Adrenal gland (tissue), 5 donors: ENCODE results near the gene ARHGEF10L.

Experiments used
- CTCF ChIP-seq, 6 experiments: fragments of 450-650 bp in 4 of 6; fragments of 200-600 bp in 2 of 6; sonication (generic) in 1 of 6; IDR thresholded peaks; 1 replicate in 5 of 6; 2 replicates in 1 of 6; pipeline versions ENCODE4 v1.5.1 to v1.8.0; 2016 to 2021; ENCODE audit warnings: antibody characterized with exemption in 6 of 6, mild to moderate bottlenecking in 2 of 6, moderate library complexity in 1 of 6
- POLR2A ChIP-seq, 2 donors: fragments of 450-650 bp; IDR thresholded peaks; one replicate each; pipeline ENCODE4 v1.6.1; 2017; ENCODE audit warnings: antibody characterized with exemption in 2 of 2, mild to moderate bottlenecking in 2 of 2, moderate library complexity in 1 of 2
- donor health status: DM: no; HTN: no; CAD: no.

GRCh38 chr1:17572264-17572985 lies 32.9 kb downstream of the ARHGEF10L start:
- no peak for TF ChIP-seq POLR2A (IDR thresholded peaks at IDR 0.05)
- TF ChIP-seq CTCF (IDR thresholded peaks at IDR 0.05), result no peak
